Stimulated activated CD8-positive, alpha-beta memory T cell treated with anti-CD3 and anti-CD28 coated beads, Interleukin-4, amount 100 ng/mL, for 24 hours (primary cell): ENCODE results near the gene CFAP92.

Source experiments
- DNase-seq: peaks from one replicate; pipeline ENCODE4 v3.0.0-alpha.2; 2020; ENCODE audit warnings: low read depth

The CFAP92 gene

GRCh38 chr3:129006864-129007263, 13.0 kb upstream of the CFAP92 start:
- no peak for DNase-seq

GRCh38 chr3:129005526-129006303, 11.8 kb upstream of the CFAP92 start:
- no peak for DNase-seq

- no peak for DNase-seq
Observed at GRCh38 chr3:129004639-129005295, 10.9 kb upstream of the CFAP92 start.

GRCh38 chr3:129003578-129004112, 9.8 kb upstream of the CFAP92 start:
- DNase-seq = peak; percentile 42

GRCh38 chr3:129002573-129003569, 9.0 kb upstream of the CFAP92 start:
- no peak for DNase-seq

GRCh38 chr3:129001806-129002572, 8.1 kb upstream of the CFAP92 start:
- no peak for DNase-seq

GRCh38 chr3:129001101-129001805, 7.4 kb upstream of the CFAP92 start, which contains the start of gene EFCC1:
EFCC1 (plus strand) TSS chr3:129001304; CDS start chr3:129001629, 325 bp downstream.
- DNase-seq = no peak

GRCh38 chr3:129000742-129001100, 6.8 kb upstream of the CFAP92 start:
- DNase-seq = no peak

GRCh38 chr3:128999102-128999501, 5.2 kb upstream of the CFAP92 start:
- no peak for DNase-seq

- no peak for DNase-seq
Observed at GRCh38 chr3:128998561-128998960, 4.7 kb upstream of the CFAP92 start.

GRCh38 chr3:128997486-128998133, 3.7 kb upstream of the CFAP92 start:
- DNase-seq = no peak

GRCh38 chr3:128996726-128997125, 2.9 kb upstream of the CFAP92 start:
- DNase-seq = no peak

- no peak for DNase-seq
Observed at GRCh38 chr3:128996200-128996599, 2.3 kb upstream of the CFAP92 start.

GRCh38 chr3:128995737-128996136, 1.9 kb upstream of the CFAP92 start:
- DNase-seq = no peak

GRCh38 chr3:128994581-128995546, 988 bp upstream of the CFAP92 start:
- DNase-seq = no peak

GRCh38 chr3:128994173-128994512, 267 bp upstream of the CFAP92 start:
- no peak for DNase-seq

- DNase-seq = no peak
Observed at GRCh38 chr3:128992926-128993460, 883 bp downstream of the CFAP92 start.

- DNase-seq = no peak
Observed at GRCh38 chr3:128991355-128991895, 2.5 kb downstream of the CFAP92 start.
